IMR-90 (cell line): ENCODE data around the gene SLC6A11. TPM values are rescaled to one million over a fixed set of nuclear protein-coding genes. Genes with fewer than 3 reads are reported as not detected.

Experiments used
- ATAC-seq: fragments of 200-7000 bp; cut with Tn5 transposase; 2 replicates; pipeline ENCODE4 v1.9.1; 2020; ENCODE audit warnings: low read depth, mild to moderate bottlenecking, moderate library complexity
- BruUV-seq: library from RNA; stranded (reverse); fragments of 400-500 nt; replicated peaks from 2 replicates; lab custom pipeline; 2021; lab: Mats Ljungman, UMichigan
- CTCF ChIA-PET: fragments of 300-600 bp; formaldehyde crosslinking; extraction: SDS; loops from one replicate; lab custom pipeline; 2021; ENCODE audit warnings: antibody characterized with exemption; lab: Yijun Ruan, JAX
- POLR2A ChIA-PET: fragments of 300-600 bp; sonication (Branson Sonifier 250); formaldehyde crosslinking; loops from one replicate; lab custom pipeline; 2022; ENCODE audit warnings: antibody characterized with exemption; ENCODE audit not compliant: unreplicated experiment; lab: Charles Lee
- DNase-seq: peaks from one replicate; pipeline ENCODE4 v3.0.0; 2013
- H2AFZ ChIP-seq: replicated peaks from 2 replicates; pipeline ENCODE3; 2013; ENCODE audit warnings: low read length, mild to moderate bottlenecking; ENCODE audit not compliant: poor library complexity
- H2AK5ac ChIP-seq: 2 replicates; pipeline ENCODE4 v1.6.1; 2013; ENCODE audit warnings: low read depth, low read length, inconsistent platforms
- H2AK9ac ChIP-seq: replicated peaks from 2 replicates; pipeline ENCODE3; 2013; ENCODE audit warnings: mild to moderate bottlenecking, low read depth, low read length, moderate library complexity; ENCODE audit not compliant: poor library complexity
- H2BK120ac ChIP-seq: 2 replicates; pipeline ENCODE4 v1.6.1; 2013; ENCODE audit warnings: low read depth, low read length, inconsistent platforms
- H2BK15ac ChIP-seq: 3 replicates; pipeline ENCODE4 v1.6.1; 2013; ENCODE audit warnings: low read depth, low read length, inconsistent platforms
- H2BK20ac ChIP-seq: 2 replicates; pipeline ENCODE4 v1.6.1; 2013; ENCODE audit warnings: low read depth, mild to moderate bottlenecking, inconsistent platforms, low read length, moderate library complexity
- H2BK5ac ChIP-seq: 2 replicates; pipeline ENCODE4 v1.6.1; 2013; ENCODE audit warnings: mild to moderate bottlenecking, low read depth, low read length, inconsistent platforms; ENCODE audit not compliant: poor library complexity, severe bottlenecking
- H3K14ac ChIP-seq: replicated peaks from 2 replicates; pipeline ENCODE4 v1.6.1; 2013; ENCODE audit warnings: low read depth, low read length, inconsistent platforms
- H3K18ac ChIP-seq: 2 replicates; pipeline ENCODE4 v1.6.1; 2013; ENCODE audit warnings: low read depth, low read length, control low read depth
- H3K23ac ChIP-seq: 2 replicates; pipeline ENCODE4 v1.6.1; 2013; ENCODE audit warnings: low read depth, low read length, inconsistent platforms
- H3K27ac ChIP-seq: 2 replicates; pipeline ENCODE4 v1.5.1; 2013; ENCODE audit warnings: mild to moderate bottlenecking, control low read depth, low read length; ENCODE audit not compliant: insufficient read depth
- H3K27me3 ChIP-seq: 2 replicates; pipeline ENCODE4 v1.6.1; 2013; ENCODE audit warnings: low read length; ENCODE audit not compliant: control insufficient read depth, insufficient read depth
- H3K36me3 ChIP-seq: 2 replicates; pipeline ENCODE4 v1.6.1; 2013; ENCODE audit warnings: low read length, mixed read lengths; ENCODE audit not compliant: control insufficient read depth, insufficient read depth
- H3K4ac ChIP-seq: 2 replicates; pipeline ENCODE4 v1.6.1; 2013; ENCODE audit warnings: low read depth, low read length, inconsistent platforms
- H3K4me1 ChIP-seq: 2 replicates; pipeline ENCODE4 v1.6.1; 2013; ENCODE audit warnings: low read length, mixed read lengths; ENCODE audit not compliant: control insufficient read depth, insufficient read depth
- H3K4me2 ChIP-seq: 2 replicates; pipeline ENCODE4 v1.6.1; 2013; ENCODE audit warnings: low read depth, mild to moderate bottlenecking, control low read depth, low read length, moderate library complexity
- H3K4me3 ChIP-seq: 2 replicates; pipeline ENCODE4 v1.5.1; 2013; ENCODE audit warnings: low read depth, mild to moderate bottlenecking, control low read depth, low read length, moderate library complexity; ENCODE audit not compliant: insufficient read depth
- H3K56ac ChIP-seq: 2 replicates; pipeline ENCODE4 v1.6.1; 2013; ENCODE audit warnings: low read length, inconsistent platforms; ENCODE audit not compliant: insufficient read depth; ENCODE audit errors: extremely low read depth
- H3K79me1 ChIP-seq, 2 experiments: 2 replicates each; pipeline ENCODE4 v1.6.1; 2013; ENCODE audit warnings: low read length in 2 of 2, inconsistent platforms in 1 of 2, low read depth in 1 of 2
- H3K9ac ChIP-seq: 2 replicates; pipeline ENCODE4 v1.6.1; 2013; ENCODE audit warnings: low read depth, low read length, control low read depth
- H3K9me1 ChIP-seq: 2 replicates; pipeline ENCODE4 v1.6.1; 2013; ENCODE audit warnings: low read length, inconsistent platforms; ENCODE audit not compliant: insufficient read depth
- H3K9me3 ChIP-seq: 2 replicates; pipeline ENCODE4 v1.6.1; 2013; ENCODE audit warnings: low read length; ENCODE audit not compliant: control insufficient read depth, insufficient read depth
- H4K20me1 ChIP-seq: 2 replicates; pipeline ENCODE4 v1.6.1; 2013; ENCODE audit warnings: low read length, inconsistent platforms; ENCODE audit not compliant: insufficient read depth
- H4K5ac ChIP-seq: 2 replicates; pipeline ENCODE4 v1.6.1; 2013; ENCODE audit warnings: mild to moderate bottlenecking, low read depth, low read length, control low read depth
- H4K8ac ChIP-seq, 2 experiments: 2 replicates each; pipeline ENCODE4 v1.6.1; 2013; ENCODE audit warnings: low read depth in 2 of 2, low read length in 2 of 2, control low read depth in 1 of 2, inconsistent platforms in 1 of 2
- H4K91ac ChIP-seq: 2 replicates; pipeline ENCODE4 v1.6.1; 2013; ENCODE audit warnings: low read depth, low read length, inconsistent platforms; ENCODE audit not compliant: insufficient read depth
- BHLHE40 ChIP-seq: fragments of 150-350 bp; IDR thresholded peaks from 2 replicates; pipeline ENCODE4 v1.6.1; 2016; ENCODE audit warnings: mild to moderate bottlenecking, low read depth, low read length
- CEBPB ChIP-seq: IDR thresholded peaks from 2 replicates; pipeline ENCODE4 v1.6.1; 2012; ENCODE audit warnings: low read depth, low read length, improper control_type of control experiment
- CHD1 ChIP-seq: IDR thresholded peaks from 2 replicates; pipeline ENCODE4 v1.6.1; 2012; ENCODE audit warnings: low read depth, low read length, improper control_type of control experiment
- FOS ChIP-seq: fragments of 150-350 bp; IDR thresholded peaks from 2 replicates; pipeline ENCODE4 v1.6.1; 2016; ENCODE audit warnings: low read depth, low read length
- MXI1 ChIP-seq: IDR thresholded peaks from 2 replicates; pipeline ENCODE4 v1.6.1; 2012; ENCODE audit warnings: low read depth, mild to moderate bottlenecking, low read length, moderate library complexity, borderline replicate concordance
- RCOR1 ChIP-seq: IDR thresholded peaks from 2 replicates; pipeline ENCODE4 v1.6.1; 2012; ENCODE audit warnings: mild to moderate bottlenecking, low read length, improper control_type of control experiment; ENCODE audit not compliant: insufficient replicate concordance
- RFX5 ChIP-seq: IDR thresholded peaks from 2 replicates; pipeline ENCODE4 v1.8.0; 2012; ENCODE audit warnings: low read depth, mild to moderate bottlenecking, low read length, moderate library complexity
- WGBS, 2 experiments: methylation state at CpG; one replicate each; pipeline versions ENCODE4 v1.1.5 to v1.1.7; 2013; ENCODE audit warnings: missing lambda C conversion rate in 2 of 2; ENCODE audit not compliant: insufficient read length in 1 of 2; ENCODE audit errors: extremely low coverage in 2 of 2; 5-methylcytosine and 5-hydroxymethylcytosine counted together
- dilution Hi-C: fragments of 300-500 bp; cut with HindIII; formaldehyde crosslinking; loops from one replicate; pipeline ENCODE4 v1.14.3; 2018; ENCODE audit warnings: low sequenced_read_pairs; ENCODE audit not compliant: unreplicated experiment
- in situ Hi-C: fragments of 300-500 bp; cut with MboI; formaldehyde crosslinking; loops from 3 replicates; pipeline ENCODE4 v1.14.3; 2019; ENCODE audit warnings: low sequenced_read_pairs, inconsistent platforms, mixed read lengths
- intact Hi-C: fragments of 100-400 bp; cut with micrococcal nuclease; formaldehyde crosslinking; loops from 2 replicates; pipeline ENCODE4 v1.10.0; 2022
- polyA plus RNA-seq, 3 experiments: library from polyadenylated mRNA; depleted of rRNA; stranded (reverse); fragments of >200 nt; gene quantifications; 2 replicates each; pipeline ENCODE4 v1.2.3, GENCODE V29; 2012; ENCODE audit warnings: low replicate concordance in 1 of 3
- total RNA-seq: library from RNA; depleted of rRNA; stranded (reverse); fragments of >200 nt; gene quantifications from 2 replicates; pipeline ENCODE4 v1.2.3, GENCODE V29; 2012
- TF ChIP-seq, protein P1 (sequence below): fragments of 150-350 bp; IDR thresholded peaks from 2 replicates; pipeline ENCODE4 v1.6.1; 2017; ENCODE audit warnings: mild to moderate bottlenecking, antibody characterized with exemption, low read length, low read depth

Gene SLC6A11
- total and polyA plus RNA-seq, 2 of the 4 experiments (the other 2 are of a cell fraction) = not detected

DNA sequence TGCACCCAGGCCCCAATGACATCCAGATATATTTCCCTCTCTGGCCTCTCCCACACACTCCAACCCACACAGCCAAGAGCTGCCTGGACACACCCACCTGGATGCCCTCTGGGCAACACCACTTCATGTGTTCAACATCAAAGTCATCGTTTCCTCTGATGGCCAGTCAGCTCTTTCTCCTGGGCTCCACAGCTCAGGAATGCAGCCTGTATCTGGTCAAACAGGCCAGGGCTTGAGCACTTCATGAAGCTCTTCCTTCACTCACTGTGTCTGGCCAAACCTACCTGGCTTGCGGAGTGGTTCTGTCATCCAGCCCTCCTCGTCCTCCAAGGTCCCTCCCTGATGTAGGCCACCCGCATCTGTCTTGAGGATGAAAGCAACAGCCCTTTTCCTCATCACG is 35.8 kb upstream of the SLC6A11 start:
- no peak overlapping the region for H3K14ac ChIP-seq
- no peak overlapping the region for H3K27ac ChIP-seq
- H3K18ac ChIP-seq = no peak overlapping the region
- H3K4me2 ChIP-seq = no peak overlapping the region
- no peaks in the 10 kb centered on the region for H3K4me1 ChIP-seq
- 52% methylated on average over 2 of the region's 5 CpGs; no CpG with 5 or more reads in 1 of the 2 experiments for WGBS, 2 experiments
- H3K4ac ChIP-seq = no peak overlapping the region
- no peak overlapping the region for H3K23ac ChIP-seq
- no peak overlapping the region for H2AFZ ChIP-seq
- H3K56ac ChIP-seq = no peak overlapping the region
- no peak overlapping the region for H3K4me3 ChIP-seq
- no peaks in the 10 kb centered on the region for H3K9me1 ChIP-seq
- H3K27me3 ChIP-seq = peaks cover 3% of the 10 kb centered on the region; the same call in 1 of the 2 replicates
- BruUV-seq = no TSS peak
- no peak overlapping the region for H2BK15ac ChIP-seq
- no peak overlapping the region for H2BK20ac ChIP-seq
- no peak overlapping the region for H4K8ac ChIP-seq
- intact Hi-C loops (loop anchor here (10.0 kb wide), 1 partner anchor 145 kb away; no protein-coding TSS in a partner anchor), dilution Hi-C loops (no loop called here), in situ Hi-C loops (no loop called here)
- no peak overlapping the region for H2AK9ac ChIP-seq
- DNase-seq (no peak), ATAC-seq (no peak)
- H3K79me1 ChIP-seq = no peaks in the 10 kb centered on the region
- no peak overlapping the region for H4K91ac ChIP-seq
- no peaks in the 10 kb centered on the region for H4K20me1 ChIP-seq
- H2BK120ac ChIP-seq = no peak overlapping the region
- H3K9ac ChIP-seq = no peak overlapping the region
- ChIA-PET POLR2A (no interaction called here), CTCF (no interaction called here)
- H2AK5ac ChIP-seq = no peak overlapping the region
- no peak overlapping the region for H4K5ac ChIP-seq
- no peaks in the 10 kb centered on the region for H3K9me3 ChIP-seq
- H2BK5ac ChIP-seq = no peak overlapping the region
- H3K36me3 ChIP-seq = no peaks in the 10 kb centered on the region
- TF ChIP-seq FOS = no peak
- TF ChIP-seq, protein P1, sequence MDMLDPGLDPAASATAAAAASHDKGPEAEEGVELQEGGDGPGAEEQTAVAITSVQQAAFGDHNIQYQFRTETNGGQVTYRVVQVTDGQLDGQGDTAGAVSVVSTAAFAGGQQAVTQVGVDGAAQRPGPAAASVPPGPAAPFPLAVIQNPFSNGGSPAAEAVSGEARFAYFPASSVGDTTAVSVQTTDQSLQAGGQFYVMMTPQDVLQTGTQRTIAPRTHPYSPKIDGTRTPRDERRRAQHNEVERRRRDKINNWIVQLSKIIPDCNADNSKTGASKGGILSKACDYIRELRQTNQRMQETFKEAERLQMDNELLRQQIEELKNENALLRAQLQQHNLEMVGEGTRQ = no peak
- no peak for TF ChIP-seq RFX5
- TF ChIP-seq MXI1 = no peak
- TF ChIP-seq CHD1 = no peak
- TF ChIP-seq RCOR1 = no peak
- TF ChIP-seq CEBPB = no peak
- no peak for TF ChIP-seq BHLHE40
